Kidney (tissue), 14 donors: ENCODE measurements around the gene CFAP47. TPM values are rescaled to one million over a fixed set of nuclear protein-coding genes. Genes with fewer than 3 reads are reported as not detected.
"Not testable (repeated sequence)": the region's sequence is repeated elsewhere in the genome, so short reads cannot be mapped to it uniquely, and the experiment has no call there.

Experiments used
- DNase-seq, 5 donors: peaks; one replicate each; pipeline ENCODE4 v3.0.0-alpha.2; 2013 to 2020
- FAIRE-seq: peaks from 2 replicates; lab custom pipeline; 2012; peaks lifted over from hg19 to GRCh38; lab: Jason Lieb, UNC
- H3K27ac ChIP-seq, 2 donors: one replicate each; pipeline ENCODE4 v1.7.0; 2013; ENCODE audit warnings: low read depth in 2 of 2, low read length in 2 of 2, inconsistent platforms in 1 of 2
- H3K27me3 ChIP-seq: one replicate; pipeline ENCODE4 v1.7.1; 2013; ENCODE audit warnings: low read length, inconsistent platforms; ENCODE audit not compliant: control insufficient read depth, insufficient read depth
- H3K36me3 ChIP-seq, 3 donors: one replicate each; pipeline versions ENCODE4 v1.7.0 to v1.7.1; 2013; ENCODE audit warnings: low read length in 3 of 3, control low read depth in 1 of 3, inconsistent platforms in 1 of 3; ENCODE audit not compliant: insufficient read depth in 3 of 3, control insufficient read depth in 2 of 3
- H3K4me1 ChIP-seq, 3 donors: one replicate each; pipeline versions ENCODE4 v1.7.0 to v1.7.1; 2013; ENCODE audit warnings: low read length in 3 of 3, inconsistent platforms in 1 of 3, low read depth in 1 of 3; ENCODE audit not compliant: control insufficient read depth in 2 of 3, insufficient read depth in 2 of 3
- H3K4me3 ChIP-seq, 3 donors: one replicate each; pipeline versions ENCODE4 v1.7.0 to v1.8.1; 2013; ENCODE audit warnings: low read length in 3 of 3, control low read depth in 1 of 3, inconsistent platforms in 1 of 3
- H3K9ac ChIP-seq, 3 donors: one replicate each; pipeline versions ENCODE4 v1.7.0 to v1.7.1; 2013; ENCODE audit warnings: low read length in 3 of 3, control low read depth in 1 of 3, inconsistent platforms in 1 of 3
- H3K9me3 ChIP-seq, 3 donors: one replicate each; pipeline versions ENCODE4 v1.7.0 to v1.7.1; 2013; ENCODE audit warnings: low read length in 3 of 3, control low read depth in 1 of 3, inconsistent platforms in 1 of 3; ENCODE audit not compliant: control insufficient read depth in 2 of 3, insufficient read depth in 1 of 3
- intact Hi-C: fragments of 100-400 bp; cut with DNase I; formaldehyde crosslinking; loops from one replicate; pipeline ENCODE4 v1.11.1; 2022
- polyA plus RNA-seq: library from polyadenylated mRNA; stranded (reverse); fragments of 350-450 nt; fragmentation: Illumina TruSeq; extraction: RNeasy Lipid Tissue Mini Kit (QIAGEN cat#74804); gene quantifications from one replicate; pipeline ENCODE4 v1.2.3, GENCODE V29; 2014; ENCODE audit warnings: low read depth, low replicate concordance; ENCODE audit not compliant: insufficient read depth
- total RNA-seq: library from RNA; stranded (reverse); fragmentation: NEBNext Ultra II Directional; extraction: Animal tissue kit (Norgen Biotek cat#: 25700); gene quantifications from one replicate; pipeline ENCODE4 v1.2.1, GENCODE V29; 2021
- TF ChIP-seq, protein P1 (sequence below): IDR thresholded peaks from 3 replicates; pipeline ENCODE4 v1.5.1; 2012; ENCODE audit warnings: mild to moderate bottlenecking, moderate library complexity, borderline replicate concordance; ENCODE audit not compliant: insufficient read depth; ENCODE audit errors: extremely low read depth
- donor health status: control.
- donor health status: control.
- donor health status: control.
- donor health status: control.
- donor health status: control.
- donor health status: DM: yes; HTN: yes; CAD: no.
- donor health status: Normal renal cell carcinoma (clear cell type).

Gene CFAP47
- total and polyA plus RNA-seq, 2 donors from 2014 or later: 1.4 TPM; not detected in 1

DNA sequence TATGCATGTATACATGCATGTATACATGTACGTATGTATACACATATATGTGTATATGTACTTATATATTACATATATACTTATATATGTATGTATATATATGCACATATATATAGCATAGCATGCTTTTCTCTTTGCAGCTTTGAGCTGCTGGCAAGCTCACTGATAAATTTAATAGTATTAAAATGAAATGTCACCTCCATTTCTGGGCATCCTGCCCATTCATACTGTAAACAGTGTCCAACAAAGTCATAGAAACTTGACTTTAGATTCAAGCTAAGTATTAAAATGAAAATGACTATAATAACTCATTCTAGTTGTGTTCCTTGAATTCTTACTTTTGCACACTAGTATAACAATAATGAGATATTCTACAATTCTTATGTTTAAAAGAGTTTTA is 163.7 kb downstream of the CFAP47 start:
- intact Hi-C loops: no loop called here
- Histone ChIP-seq H3K27me3 (no peaks in the 10 kb centered on the region), H3K27ac (no peak overlapping the region), H3K9me3 (no peaks in the 10 kb centered on the region), H3K9ac (no peak overlapping the region), H3K4me3 (no peak overlapping the region), H3K4me1 (no peaks in the 10 kb centered on the region), H3K36me3 (no peaks in the 10 kb centered on the region)
- no peak for DNase-seq
- TF ChIP-seq, protein P1, sequence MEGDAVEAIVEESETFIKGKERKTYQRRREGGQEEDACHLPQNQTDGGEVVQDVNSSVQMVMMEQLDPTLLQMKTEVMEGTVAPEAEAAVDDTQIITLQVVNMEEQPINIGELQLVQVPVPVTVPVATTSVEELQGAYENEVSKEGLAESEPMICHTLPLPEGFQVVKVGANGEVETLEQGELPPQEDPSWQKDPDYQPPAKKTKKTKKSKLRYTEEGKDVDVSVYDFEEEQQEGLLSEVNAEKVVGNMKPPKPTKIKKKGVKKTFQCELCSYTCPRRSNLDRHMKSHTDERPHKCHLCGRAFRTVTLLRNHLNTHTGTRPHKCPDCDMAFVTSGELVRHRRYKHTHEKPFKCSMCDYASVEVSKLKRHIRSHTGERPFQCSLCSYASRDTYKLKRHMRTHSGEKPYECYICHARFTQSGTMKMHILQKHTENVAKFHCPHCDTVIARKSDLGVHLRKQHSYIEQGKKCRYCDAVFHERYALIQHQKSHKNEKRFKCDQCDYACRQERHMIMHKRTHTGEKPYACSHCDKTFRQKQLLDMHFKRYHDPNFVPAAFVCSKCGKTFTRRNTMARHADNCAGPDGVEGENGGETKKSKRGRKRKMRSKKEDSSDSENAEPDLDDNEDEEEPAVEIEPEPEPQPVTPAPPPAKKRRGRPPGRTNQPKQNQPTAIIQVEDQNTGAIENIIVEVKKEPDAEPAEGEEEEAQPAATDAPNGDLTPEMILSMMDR: no peak
- no peak for FAIRE-seq

GRCh38 chrX:36087366-36087765 is 167.8 kb downstream of the CFAP47 start:
- intact Hi-C loops: no loop called here
- H3K4me1 ChIP-seq: no peaks in the 10 kb centered on the region
- H3K36me3 ChIP-seq: no peaks in the 10 kb centered on the region
- no peak overlapping the region for H3K27ac ChIP-seq
- no peaks in the 10 kb centered on the region for H3K27me3 ChIP-seq
- FAIRE-seq (no peak), DNase-seq (no peak)
- TF ChIP-seq, protein P1: no peak
- no peak overlapping the region for H3K9ac ChIP-seq
- H3K4me3 ChIP-seq: no peak overlapping the region
- H3K9me3 ChIP-seq: no peaks in the 10 kb centered on the region

DNA sequence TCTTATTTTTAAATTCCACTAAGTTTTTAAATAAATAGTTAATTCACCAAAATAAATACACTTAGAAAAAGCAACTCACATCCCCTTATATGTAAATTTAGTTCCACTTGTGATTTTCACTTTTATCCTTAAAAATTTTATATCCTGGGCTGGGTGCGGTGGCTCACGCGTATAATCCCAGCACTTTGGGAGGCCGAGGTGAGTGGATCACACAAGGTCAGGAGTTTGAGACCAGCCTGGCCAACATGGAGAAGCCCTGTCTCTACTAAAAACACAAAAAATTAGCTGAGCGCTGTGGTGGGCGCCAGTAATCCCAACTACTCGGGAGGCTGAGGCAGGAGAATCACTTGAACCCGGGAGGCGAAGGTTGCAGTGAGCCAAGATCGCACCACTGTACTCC is 169.4 kb downstream of the CFAP47 start:
- H3K27ac ChIP-seq, FAIRE-seq, H3K4me1 ChIP-seq, H3K36me3 ChIP-seq, intact Hi-C loops, H3K4me3 ChIP-seq, DNase-seq, H3K9ac ChIP-seq, H3K27me3 ChIP-seq, H3K9me3 ChIP-seq: not testable (repeated sequence)

DNA sequence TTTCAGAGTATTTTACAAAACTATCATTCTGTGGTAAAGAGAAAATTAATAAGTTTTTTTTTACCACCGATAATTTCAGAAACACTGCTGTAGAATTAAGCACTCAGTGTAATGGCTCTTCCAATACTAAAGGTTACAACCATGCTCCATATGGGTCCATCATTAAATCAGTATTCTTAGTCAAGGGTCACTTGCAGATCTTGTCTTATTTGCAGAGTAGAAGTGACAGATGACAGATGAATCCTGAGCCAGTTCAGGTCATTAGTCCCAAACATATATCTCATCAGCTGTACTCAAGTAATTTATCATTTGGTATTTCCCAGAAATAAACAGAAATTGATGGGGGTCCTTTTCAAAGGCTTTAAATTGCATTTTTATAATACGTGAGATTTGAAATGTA is 182.9 kb downstream of the CFAP47 start:
- TF ChIP-seq, protein P1: no peak
- H3K9ac ChIP-seq: no peak overlapping the region
- intact Hi-C loops: no loop called here
- DNase-seq: no peak
- H3K27ac ChIP-seq: no peak overlapping the region
- no peaks in the 10 kb centered on the region for H3K4me1 ChIP-seq
- no peaks in the 10 kb centered on the region for H3K36me3 ChIP-seq
- no peak for FAIRE-seq
- no peaks in the 10 kb centered on the region for H3K9me3 ChIP-seq
- H3K4me3 ChIP-seq: no peak overlapping the region
- no peaks in the 10 kb centered on the region for H3K27me3 ChIP-seq
